ELR (cell line): ENCODE measurements around the gene NAT16.

Experiments
- DNase-seq: peaks from one replicate; pipeline ENCODE4 v3.0.0-alpha.2; 2015; ENCODE audit warnings: low read depth

NAT16 gene

GRCh38 chr7:101170617-101171441, 9.3 kb downstream of the NAT16 start:
- no peak for DNase-seq

- DNase-seq, result peak; percentile 69
Measured at GRCh38 chr7:101169838-101170551, 10.1 kb downstream of the NAT16 start.

DNA sequence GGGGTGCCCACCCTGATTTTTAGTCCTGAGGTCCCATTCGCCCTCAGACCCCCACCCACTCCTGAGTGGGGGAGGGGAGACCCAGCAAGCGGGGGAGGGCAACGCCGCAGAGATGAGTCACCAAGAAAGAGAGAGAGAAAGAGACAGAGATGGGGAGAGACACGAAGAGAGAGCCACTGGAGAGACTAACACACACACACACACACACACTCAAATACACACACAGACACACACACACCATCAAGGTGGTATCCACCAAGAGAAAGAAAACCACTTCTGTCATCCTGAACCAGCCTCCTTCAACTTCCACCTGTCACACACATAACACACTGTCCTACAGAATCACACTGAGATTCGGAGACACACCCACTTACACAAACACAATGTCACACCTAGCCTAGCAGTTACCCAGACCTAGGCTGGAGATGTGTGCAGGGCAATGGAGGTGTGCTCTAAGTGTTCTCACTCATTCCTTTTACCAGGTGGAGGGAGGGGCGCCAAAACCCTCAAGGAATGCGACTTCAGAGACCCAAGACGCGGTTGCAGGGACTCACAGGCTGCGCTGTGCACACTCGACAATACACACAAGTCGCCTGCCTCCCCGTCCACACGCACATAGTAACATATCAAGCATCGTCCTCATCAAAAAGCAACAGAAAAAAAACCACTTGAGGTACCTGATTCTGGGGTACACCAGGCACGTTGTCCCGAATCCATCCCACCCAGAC, 10.8 kb downstream of the NAT16 start:
- DNase-seq, result peak; percentile 43

DNA sequence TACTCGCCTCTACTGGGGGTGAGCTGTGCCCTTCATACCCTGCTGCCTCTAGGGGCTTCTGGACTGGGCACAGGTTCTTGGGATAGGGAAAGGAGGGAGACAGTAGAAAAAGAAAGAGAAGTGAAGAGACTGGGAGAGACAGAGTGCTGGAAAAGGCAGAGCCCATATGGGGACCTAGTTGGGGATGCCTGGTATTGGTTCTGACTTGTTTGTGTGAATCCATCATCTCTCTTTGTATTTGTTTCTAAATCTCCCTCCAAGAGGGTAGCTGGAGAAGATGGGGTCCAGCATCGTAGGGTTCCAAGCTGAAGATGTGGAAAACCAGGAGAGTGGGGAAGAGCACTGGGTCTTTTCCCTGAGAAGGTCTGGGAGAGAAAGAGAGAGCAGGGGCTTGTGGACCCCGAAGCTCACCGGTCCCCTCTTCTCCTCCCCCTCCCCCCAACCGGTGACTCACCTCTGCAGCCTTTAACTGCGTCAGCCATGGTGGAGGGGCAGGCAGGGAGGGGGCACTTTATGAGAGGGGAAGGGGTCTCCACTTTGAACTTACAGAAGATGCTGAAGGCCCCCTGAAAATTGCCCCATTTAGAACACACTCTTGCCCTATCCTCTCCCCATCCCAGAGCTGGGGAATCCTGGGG, 11.6 kb downstream of the NAT16 start:
- peak; percentile 28 for DNase-seq

- DNase-seq, result peak; percentile 36
Measured at GRCh38 chr7:101167645-101168411, 12.3 kb downstream of the NAT16 start.

DNA sequence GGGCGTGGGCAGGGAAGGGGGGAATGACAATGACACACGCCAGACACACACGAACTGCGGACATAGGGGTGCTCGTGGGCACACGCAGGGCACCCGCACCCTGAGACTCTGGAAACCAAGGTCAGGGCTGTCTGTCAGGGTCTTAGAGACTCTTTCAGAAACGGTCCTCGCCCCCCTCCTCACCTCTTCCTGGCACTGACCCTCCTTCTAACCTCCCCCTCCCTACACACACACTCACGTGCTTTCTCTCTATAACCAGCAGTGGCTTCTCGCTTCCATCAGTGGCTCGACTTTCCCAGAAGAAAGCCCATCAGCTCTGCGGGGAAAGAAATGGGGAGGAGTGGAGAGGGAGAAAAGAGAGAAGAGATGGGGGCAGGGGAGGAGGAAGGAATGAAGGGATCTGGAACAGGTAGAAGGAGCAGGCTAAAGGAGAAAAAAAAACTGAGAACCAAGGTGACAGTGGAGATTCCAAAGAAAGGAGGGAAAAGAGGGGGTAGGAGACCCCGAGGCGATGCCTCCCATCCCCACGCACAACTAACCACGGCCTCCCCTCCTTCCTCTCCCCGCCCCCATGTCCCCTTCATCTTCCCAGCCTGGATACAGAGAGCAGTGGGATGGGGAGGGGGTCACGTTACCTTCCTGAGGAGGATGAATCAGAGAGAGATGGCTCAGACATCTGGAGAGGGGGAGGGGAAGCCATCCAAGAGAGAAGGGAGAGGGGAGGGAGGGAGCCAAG, 13.0 kb downstream of the NAT16 start:
- peak; percentile 46 for DNase-seq

DNA sequence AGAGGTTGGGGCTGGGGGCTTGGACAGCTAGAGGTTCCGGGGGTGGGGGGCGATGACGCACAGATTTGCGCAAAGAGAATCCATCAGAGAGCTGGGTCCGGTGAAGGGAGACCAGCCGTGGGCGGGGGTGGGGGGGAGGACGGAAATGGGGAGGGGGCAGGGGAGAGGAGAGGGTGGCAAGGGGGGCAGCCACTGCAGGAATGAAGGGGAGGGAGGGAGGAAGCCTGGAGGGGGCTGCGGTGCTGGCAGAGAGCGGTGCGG, 13.5 kb downstream of the NAT16 start:
- DNase-seq, result no peak

- DNase-seq, result no peak
Measured at GRCh38 chr7:101165958-101166647, 14.0 kb downstream of the NAT16 start.

- peak; percentile 95 for DNase-seq
Measured at GRCh38 chr7:101165075-101165957, 14.8 kb downstream of the NAT16 start, which contains the start of gene VGF. Gene VGF (minus strand): TSS chr7:101165569. CDS start chr7:101164843, 726 bp downstream.

DNA sequence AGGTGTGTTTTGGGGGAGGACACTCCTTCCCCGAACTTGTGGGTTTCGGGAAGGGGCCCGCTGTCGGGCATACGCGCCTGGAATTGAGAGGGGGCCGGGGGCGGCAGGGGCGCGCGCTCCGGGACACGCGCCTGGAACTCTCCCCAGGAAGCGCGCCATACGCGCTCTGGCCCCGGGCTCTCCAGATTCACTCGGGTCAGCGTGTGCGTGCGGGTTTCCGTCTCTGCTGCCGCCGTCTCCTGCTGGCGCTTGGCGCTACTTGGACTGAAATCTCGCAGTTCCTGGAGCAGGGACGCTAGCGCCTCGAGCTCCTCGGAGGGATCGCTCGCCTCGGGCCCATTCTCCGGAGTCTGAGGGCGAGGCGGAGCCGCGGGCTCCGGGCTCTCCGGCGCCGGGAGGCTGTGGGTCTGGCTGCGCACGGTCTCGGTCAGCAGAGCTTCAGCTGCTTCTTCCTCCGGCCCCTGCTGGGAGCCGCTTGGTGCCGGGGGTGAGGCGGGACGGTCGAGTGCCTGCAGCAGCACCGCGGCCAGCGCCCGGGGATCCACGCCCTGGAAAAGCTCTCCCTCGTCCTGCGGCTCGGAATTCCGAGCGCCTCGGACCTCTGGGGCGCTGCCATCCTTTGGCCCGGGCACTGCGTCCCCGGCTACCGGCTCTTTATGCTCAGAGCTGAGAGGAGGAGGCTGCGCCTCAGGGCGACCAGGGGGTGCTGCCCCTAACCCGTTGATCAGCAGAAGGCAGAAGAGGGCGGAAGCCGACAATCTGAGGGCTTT, 15.8 kb downstream of the NAT16 start:
- DNase-seq, result peak; percentile 70

- peak; percentile 35 for DNase-seq
Measured at GRCh38 chr7:101163279-101164070, 16.6 kb downstream of the NAT16 start.

GRCh38 chr7:101162551-101163278, 17.4 kb downstream of the NAT16 start:
- DNase-seq, result peak; percentile 73

DNA sequence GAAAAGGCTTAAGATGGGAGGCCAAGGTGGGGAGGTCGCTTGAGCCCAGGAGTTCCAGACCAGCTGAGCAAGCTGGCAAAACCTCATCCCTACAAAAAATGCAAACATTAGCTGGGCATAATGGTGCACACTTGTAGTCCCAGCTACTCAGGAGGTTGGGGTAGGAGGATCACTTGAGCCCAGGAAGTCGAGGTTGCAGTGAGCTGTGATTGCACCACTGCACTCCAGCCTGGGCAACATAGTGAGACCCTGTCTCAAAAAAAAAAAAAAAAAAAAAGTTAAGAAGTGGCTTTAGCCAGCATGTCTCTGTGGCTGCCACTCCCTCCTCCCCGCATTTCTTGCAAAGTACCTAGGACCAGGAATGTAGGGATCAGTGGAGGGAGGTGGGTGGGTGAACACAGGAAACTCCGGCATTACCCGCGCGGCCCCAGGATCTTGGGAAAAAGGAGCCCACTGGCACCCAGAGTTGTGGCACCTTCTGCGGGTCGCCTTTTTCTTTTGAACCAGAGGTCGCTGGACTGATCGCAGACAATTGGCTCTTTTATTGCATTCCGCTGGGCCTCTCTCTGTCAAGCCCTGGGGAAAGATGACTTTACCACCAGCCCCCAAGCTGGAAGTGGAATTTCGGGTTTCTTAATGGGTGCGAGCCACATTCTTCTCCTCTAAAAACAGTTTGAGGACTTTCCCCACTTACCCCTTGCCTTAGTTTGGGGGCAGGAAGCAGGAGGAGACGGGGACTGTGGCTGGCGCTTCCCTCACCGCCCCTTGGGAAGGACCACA, 18.2 kb downstream of the NAT16 start:
- no peak for DNase-seq

DNA sequence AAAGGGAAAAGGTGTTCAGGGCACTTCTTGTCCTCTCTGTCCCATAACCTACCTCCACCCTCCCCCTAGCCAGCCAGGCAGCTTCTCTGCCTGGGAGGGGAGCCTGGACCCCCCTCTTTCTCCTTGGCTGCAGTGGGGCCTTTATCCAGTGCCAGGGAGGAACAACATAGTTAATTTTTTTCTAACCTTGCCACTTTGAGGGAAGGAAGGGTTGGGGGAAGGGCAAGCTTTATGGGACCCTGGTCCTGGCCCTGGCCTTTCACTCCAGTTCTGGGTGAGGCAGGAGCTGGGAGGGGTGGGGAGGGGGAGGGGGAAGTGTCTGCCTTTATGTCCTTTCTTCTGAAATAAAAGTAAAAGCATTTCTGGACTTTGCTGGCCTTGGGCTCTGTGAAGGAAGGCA, 19.2 kb downstream of the NAT16 start:
- DNase-seq, result no peak

DNA sequence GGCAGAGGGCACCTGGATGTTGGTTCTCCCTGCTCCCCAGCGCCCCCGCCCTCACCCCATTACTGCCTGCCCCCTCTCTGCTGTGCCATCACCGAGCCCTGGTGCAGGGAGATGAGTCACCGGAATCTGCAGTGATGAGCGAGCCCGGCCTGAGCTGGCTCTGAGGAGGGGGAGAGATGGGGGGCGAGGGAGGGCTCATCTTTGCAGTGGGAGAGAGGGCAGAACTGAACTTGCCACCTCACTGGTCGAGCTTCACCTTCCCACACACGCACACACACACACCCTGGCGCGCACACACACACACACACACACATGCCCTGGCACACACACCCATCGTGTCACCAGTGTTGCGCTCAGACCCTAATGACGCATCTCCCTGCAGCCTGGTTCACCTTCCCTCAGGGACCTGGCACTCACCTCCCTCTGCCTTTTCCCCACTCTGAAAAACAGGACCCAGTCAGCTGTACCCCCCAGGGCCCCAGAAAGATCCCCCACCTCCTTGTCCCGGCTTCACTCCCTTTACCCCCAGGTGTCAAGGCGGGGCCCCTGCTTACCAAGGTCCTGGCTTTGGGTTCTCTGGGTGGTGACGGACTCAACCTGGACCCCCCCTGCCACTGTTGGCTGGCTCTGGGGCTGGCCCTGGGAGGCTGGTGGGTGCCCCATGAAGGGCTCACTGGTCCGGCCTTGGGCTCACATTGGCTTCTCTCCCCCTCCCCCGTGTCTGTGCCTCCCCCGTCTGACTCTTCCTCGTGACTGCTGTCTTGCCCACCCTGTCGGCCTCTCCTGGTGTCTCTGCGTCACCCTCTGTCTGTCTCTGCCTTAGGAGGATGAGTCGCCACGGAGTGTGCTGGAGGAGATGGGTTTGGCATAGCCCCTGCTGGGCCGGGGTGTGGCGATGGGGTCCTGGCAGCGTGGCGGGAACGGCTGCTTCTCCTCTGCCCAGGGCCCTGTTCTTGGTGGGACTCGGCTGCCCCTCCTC, 20.1 kb downstream of the NAT16 start:
- DNase-seq, result peak; percentile 72
